ENCODE measurements around the gene LRRC58.
"Not testable (repeated sequence)": the region's sequence is repeated elsewhere in the genome, so short reads cannot be mapped to it uniquely, and the experiment has no call there.

LRRC58 gene

GRCh38 chr3:120299403-120299802 lies 49.8 kb downstream of the LRRC58 start:
- no peak overlapping the region for H3K4me3 ChIP-seq (ENCODE audit: low read length)
- H3K27me3 ChIP-seq (ENCODE audit: insufficient read depth, low read length) = no peaks in the 10 kb centered on the region
- no peaks in the 10 kb centered on the region for H3K4me1 ChIP-seq (ENCODE audit: insufficient read depth, low read length)
- no peaks in the 10 kb centered on the region for H3K9me3 ChIP-seq (ENCODE audit: insufficient read depth, low read depth, low read length)
- H3K9ac ChIP-seq (ENCODE audit: low read depth, low read length) = no peak overlapping the region
- no peak overlapping the region for H3K27ac ChIP-seq (ENCODE audit: low read length)
- H3K36me3 ChIP-seq (ENCODE audit: insufficient read depth, low read depth, low read length) = no peaks in the 10 kb centered on the region

- no peaks in the 10 kb centered on the region for H3K36me3 ChIP-seq (ENCODE audit: insufficient read depth, low read depth, low read length)
- no peak overlapping the region for H3K4me3 ChIP-seq (ENCODE audit: low read length)
- H3K9ac ChIP-seq (ENCODE audit: low read depth, low read length) = no peak overlapping the region
- H3K9me3 ChIP-seq (ENCODE audit: insufficient read depth, low read depth, low read length) = no peaks in the 10 kb centered on the region
- no peaks in the 10 kb centered on the region for H3K4me1 ChIP-seq (ENCODE audit: insufficient read depth, low read length)
- no peaks in the 10 kb centered on the region for H3K27me3 ChIP-seq (ENCODE audit: insufficient read depth, low read length)
- no peak overlapping the region for H3K27ac ChIP-seq (ENCODE audit: low read length)
Measured at GRCh38 chr3:120298996-120299395, 50.2 kb downstream of the LRRC58 start.

GRCh38 chr3:120291552-120291951 lies 57.6 kb downstream of the LRRC58 start:
- H3K9me3 ChIP-seq (ENCODE audit: insufficient read depth, low read depth, low read length) = not testable (repeated sequence)

GRCh38 chr3:120289636-120290035 lies 59.5 kb downstream of the LRRC58 start:
- H3K27me3 ChIP-seq (ENCODE audit: insufficient read depth, low read length) = peaks cover 28% of the 10 kb centered on the region
- no peak overlapping the region for H3K4me3 ChIP-seq (ENCODE audit: low read length)
- H3K9me3 ChIP-seq (ENCODE audit: insufficient read depth, low read depth, low read length) = 0 out of 2 replicates have a peak, but pooled peaks cover 4% of the 10 kb centered on the region
- H3K4me1 ChIP-seq (ENCODE audit: insufficient read depth, low read length) = no peaks in the 10 kb centered on the region
- H3K9ac ChIP-seq (ENCODE audit: low read depth, low read length) = no peak overlapping the region
- no peak overlapping the region for H3K27ac ChIP-seq (ENCODE audit: low read length)
- H3K36me3 ChIP-seq (ENCODE audit: insufficient read depth, low read depth, low read length) = no peaks in the 10 kb centered on the region

More at GRCh38 chr3:120291552-120291951, 57.6 kb downstream of the LRRC58 start:
- H3K36me3 ChIP-seq (ENCODE audit: insufficient read depth, low read depth, low read length); H3K4me1 ChIP-seq (ENCODE audit: insufficient read depth, low read length); H3K27me3 ChIP-seq (ENCODE audit: insufficient read depth, low read length); H3K9ac ChIP-seq (ENCODE audit: low read depth, low read length); H3K4me3 ChIP-seq (ENCODE audit: low read length); H3K27ac ChIP-seq (ENCODE audit: low read length): not testable (repeated sequence)

GRCh38 chr3:120286465-120286864 lies 62.7 kb downstream of the LRRC58 start:
- Histone ChIP-seq H3K4me1 (ENCODE audit: insufficient read depth, low read length) (peaks cover 9% of the 10 kb centered on the region; the same call in 1 of the 2 replicates), H3K27ac (ENCODE audit: low read length) (no peak overlapping the region), H3K4me3 (ENCODE audit: low read length) (no peak overlapping the region), H3K9me3 (ENCODE audit: insufficient read depth, low read depth, low read length) (no peaks in the 10 kb centered on the region), H3K36me3 (ENCODE audit: insufficient read depth, low read depth, low read length) (no peaks in the 10 kb centered on the region), H3K9ac (ENCODE audit: low read depth, low read length) (no peak overlapping the region), H3K27me3 (ENCODE audit: insufficient read depth, low read length) (peaks cover 46% of the 10 kb centered on the region)

GRCh38 chr3:120285508-120285841 lies 63.7 kb downstream of the LRRC58 start:
- H3K36me3 ChIP-seq (ENCODE audit: insufficient read depth, low read depth, low read length) = no peaks in the 10 kb centered on the region
- H3K27ac ChIP-seq (ENCODE audit: low read length) = no peak overlapping the region
- peaks cover 46% of the 10 kb centered on the region for H3K27me3 ChIP-seq (ENCODE audit: insufficient read depth, low read length)
- H3K4me3 ChIP-seq (ENCODE audit: low read length) = peak overlapping the region; percentile 63; the same call in 1 of the 2 replicates
- H3K9ac ChIP-seq (ENCODE audit: low read depth, low read length) = peak overlapping the region; percentile 53
- H3K9me3 ChIP-seq (ENCODE audit: insufficient read depth, low read depth, low read length) = no peaks in the 10 kb centered on the region
- peaks cover 9% of the 10 kb centered on the region; the same call in 1 of the 2 replicates for H3K4me1 ChIP-seq (ENCODE audit: insufficient read depth, low read length)

GRCh38 chr3:120284747-120285507 lies 64.2 kb downstream of the LRRC58 start, which contains the start of gene GPR156:
GPR156 (minus strand) TSS chr3:120285222; CDS start chr3:120244098, 41,124 bp downstream.
- Histone ChIP-seq H3K27me3 (ENCODE audit: insufficient read depth, low read length) (peaks cover 46% of the 10 kb centered on the region), H3K9ac (ENCODE audit: low read depth, low read length) (peak within 1 kb of the TSS; percentile 53), H3K4me1 (ENCODE audit: insufficient read depth, low read length) (peaks cover 9% of the 10 kb centered on the region; the same call in 1 of the 2 replicates), H3K9me3 (ENCODE audit: insufficient read depth, low read depth, low read length) (no peaks in the 10 kb centered on the region), H3K4me3 (ENCODE audit: low read length) (peak within 1 kb of the TSS; percentile 63), H3K27ac (ENCODE audit: low read length) (no peak within 1 kb of the TSS), H3K36me3 (ENCODE audit: insufficient read depth, low read depth, low read length) (no peaks in the 10 kb centered on the region)

GRCh38 chr3:120281261-120281660 lies 67.9 kb downstream of the LRRC58 start:
- peaks cover 35% of the 10 kb centered on the region for H3K27me3 ChIP-seq (ENCODE audit: insufficient read depth, low read length)
- no peaks in the 10 kb centered on the region for H3K36me3 ChIP-seq (ENCODE audit: insufficient read depth, low read depth, low read length)
- no peak overlapping the region for H3K4me3 ChIP-seq (ENCODE audit: low read length)
- H3K27ac ChIP-seq (ENCODE audit: low read length) = no peak overlapping the region
- H3K4me1 ChIP-seq (ENCODE audit: insufficient read depth, low read length) = peaks cover 9% of the 10 kb centered on the region; the same call in 1 of the 2 replicates
- H3K9ac ChIP-seq (ENCODE audit: low read depth, low read length) = no peak overlapping the region
- no peaks in the 10 kb centered on the region for H3K9me3 ChIP-seq (ENCODE audit: insufficient read depth, low read depth, low read length)

- H3K9ac ChIP-seq (ENCODE audit: low read depth, low read length) = no peak overlapping the region
- peaks cover 11% of the 10 kb centered on the region; the same call in 1 of the 2 replicates for H3K4me1 ChIP-seq (ENCODE audit: insufficient read depth, low read length)
- H3K27me3 ChIP-seq (ENCODE audit: insufficient read depth, low read length) = peaks cover 28% of the 10 kb centered on the region
- no peak overlapping the region for H3K4me3 ChIP-seq (ENCODE audit: low read length)
- H3K36me3 ChIP-seq (ENCODE audit: insufficient read depth, low read depth, low read length) = no peaks in the 10 kb centered on the region
- H3K9me3 ChIP-seq (ENCODE audit: insufficient read depth, low read depth, low read length) = no peaks in the 10 kb centered on the region
- H3K27ac ChIP-seq (ENCODE audit: low read length) = no peak overlapping the region
Measured at GRCh38 chr3:120280566-120280965, 68.6 kb downstream of the LRRC58 start.

GRCh38 chr3:120280026-120280425 lies 69.1 kb downstream of the LRRC58 start:
- no peaks in the 10 kb centered on the region for H3K9me3 ChIP-seq (ENCODE audit: insufficient read depth, low read depth, low read length)
- H3K27me3 ChIP-seq (ENCODE audit: insufficient read depth, low read length) = peaks cover 22% of the 10 kb centered on the region
- H3K9ac ChIP-seq (ENCODE audit: low read depth, low read length) = no peak overlapping the region
- peaks cover 12% of the 10 kb centered on the region; the same call in 1 of the 2 replicates for H3K4me1 ChIP-seq (ENCODE audit: insufficient read depth, low read length)
- no peaks in the 10 kb centered on the region for H3K36me3 ChIP-seq (ENCODE audit: insufficient read depth, low read depth, low read length)
- no peak overlapping the region for H3K27ac ChIP-seq (ENCODE audit: low read length)
- H3K4me3 ChIP-seq (ENCODE audit: low read length) = no peak overlapping the region

- Histone ChIP-seq H3K4me1 (ENCODE audit: insufficient read depth, low read length) (0 out of 2 replicates have a peak, but pooled peaks cover 3% of the 10 kb centered on the region), H3K9me3 (ENCODE audit: insufficient read depth, low read depth, low read length) (no peaks in the 10 kb centered on the region), H3K27me3 (ENCODE audit: insufficient read depth, low read length) (no peaks in the 10 kb centered on the region), H3K36me3 (ENCODE audit: insufficient read depth, low read depth, low read length) (no peaks in the 10 kb centered on the region), H3K27ac (ENCODE audit: low read length) (no peak overlapping the region), H3K9ac (ENCODE audit: low read depth, low read length) (no peak overlapping the region), H3K4me3 (ENCODE audit: low read length) (no peak overlapping the region)
Measured at GRCh38 chr3:120276767-120277166, 72.4 kb downstream of the LRRC58 start.

GRCh38 chr3:120275618-120276017 lies 73.5 kb downstream of the LRRC58 start:
- Histone ChIP-seq H3K9me3 (ENCODE audit: insufficient read depth, low read depth, low read length) (no peaks in the 10 kb centered on the region), H3K4me3 (ENCODE audit: low read length) (no peak overlapping the region), H3K4me1 (ENCODE audit: insufficient read depth, low read length) (0 out of 2 replicates have a peak, but pooled peaks cover 3% of the 10 kb centered on the region), H3K36me3 (ENCODE audit: insufficient read depth, low read depth, low read length) (no peaks in the 10 kb centered on the region), H3K27me3 (ENCODE audit: insufficient read depth, low read length) (no peaks in the 10 kb centered on the region), H3K9ac (ENCODE audit: low read depth, low read length) (no peak overlapping the region), H3K27ac (ENCODE audit: low read length) (no peak overlapping the region)
